Activated naive CD4-positive, alpha-beta T cell treated with anti-CD3 and anti-CD28 coated beads, Interleukin-2, amount 10 ng/mL, durations not matched to agents 7 days and 5 days (primary cell): ENCODE measurements around the gene FUT3.

Experiments used
- CTCF ChIA-PET: fragments of 350-600 bp; sonication (Branson Sonifier 250); formaldehyde crosslinking; loops from one replicate; lab custom pipeline; 2021; ENCODE audit warnings: antibody characterized with exemption; lab: Charles Lee
- DNase-seq: peaks from one replicate; pipeline ENCODE4 v3.0.0-alpha.2; 2020
- H3K27ac Mint-ChIP-seq: one replicate; pipeline ENCODE4 v1.8.0; 2021; ENCODE audit warnings: mild to moderate bottlenecking, moderate library complexity, mixed read lengths
- H3K27me3 Mint-ChIP-seq: one replicate; pipeline ENCODE4 v1.8.0; 2021; ENCODE audit warnings: mild to moderate bottlenecking, mixed read lengths
- H3K36me3 Mint-ChIP-seq: one replicate; pipeline ENCODE4 v1.8.0; 2021; ENCODE audit warnings: mixed read lengths
- H3K4me1 Mint-ChIP-seq: one replicate; pipeline ENCODE4 v1.8.0; 2021; ENCODE audit warnings: mixed read lengths
- H3K4me3 Mint-ChIP-seq: one replicate; pipeline ENCODE4 v1.8.0; 2021; ENCODE audit warnings: mild to moderate bottlenecking, moderate library complexity, mixed read lengths
- H3K9me3 Mint-ChIP-seq: one replicate; pipeline ENCODE4 v1.8.0; 2021; ENCODE audit warnings: mixed read lengths

The FUT3 gene

DNA sequence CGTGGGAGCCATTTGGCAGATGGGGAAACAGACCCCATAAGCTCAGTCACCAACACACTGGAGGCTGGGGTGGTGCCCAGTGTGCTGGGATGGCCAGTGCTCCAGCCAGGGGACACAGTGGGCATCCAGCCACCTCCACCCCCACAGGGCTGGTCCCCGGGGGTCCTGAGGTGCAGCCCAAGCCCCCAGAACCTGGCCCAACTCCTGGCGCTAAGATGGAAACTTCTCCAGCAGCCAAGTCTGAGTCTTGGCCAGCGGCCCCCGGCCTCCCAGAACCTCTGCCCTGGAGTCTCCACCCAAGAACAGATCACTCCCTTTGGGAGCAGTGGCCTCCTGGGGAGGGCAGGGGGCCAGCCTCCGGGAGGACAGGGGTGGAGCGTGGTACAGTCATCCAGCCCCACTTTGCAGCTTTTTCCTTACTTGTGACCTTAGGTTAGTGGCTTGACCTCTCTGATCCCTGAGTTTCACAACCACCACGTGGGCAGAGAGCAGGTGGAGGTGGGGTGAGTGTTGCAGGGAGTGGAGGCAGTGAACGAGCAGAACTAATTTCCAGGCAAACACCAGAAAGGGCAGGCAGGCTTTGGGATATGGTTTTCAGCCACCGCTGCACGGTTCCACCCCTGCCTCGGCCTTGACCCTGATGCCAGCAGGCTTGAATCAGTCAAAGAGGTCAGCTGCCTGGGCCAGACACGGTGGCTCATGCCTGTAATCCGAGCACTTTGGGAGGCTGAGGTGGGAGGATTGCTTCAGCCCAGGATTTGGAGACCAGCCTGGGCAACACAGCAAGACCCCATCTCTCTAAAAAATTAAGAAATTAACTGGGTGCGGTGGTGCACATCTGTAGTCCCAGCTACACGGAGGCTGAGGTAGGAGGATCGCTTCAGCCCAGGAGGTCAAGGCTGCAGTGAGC lies 50.6 kb downstream of the FUT3 start:
- H3K36me3 Mint-ChIP-seq: no peaks in the 10 kb centered on the region
- CTCF ChIA-PET: interaction anchor here (1.2 kb wide), 1 partner anchor 165 kb away, joined by 3 read pairs; no protein-coding TSS in a partner anchor
- H3K27me3 Mint-ChIP-seq: peaks cover 79% of the 10 kb centered on the region
- no peak for DNase-seq
- H3K9me3 Mint-ChIP-seq: no peaks in the 10 kb centered on the region
- peaks cover 27% of the 10 kb centered on the region for H3K4me1 Mint-ChIP-seq
- no peak overlapping the region for H3K27ac Mint-ChIP-seq
- H3K4me3 Mint-ChIP-seq: no peak overlapping the region

- no peak for DNase-seq
- Mint-ChIP-seq H3K9me3 (no peaks in the 10 kb centered on the region), H3K36me3 (no peaks in the 10 kb centered on the region), H3K27me3 (peaks cover 71% of the 10 kb centered on the region), H3K27ac (no peak overlapping the region), H3K4me1 (peaks cover 24% of the 10 kb centered on the region), H3K4me3 (no peak overlapping the region)
- CTCF ChIA-PET: no interaction called here
Measured at GRCh38 chr19:5799247-5800241, 51.7 kb downstream of the FUT3 start.

GRCh38 chr19:5798244-5798643 lies 53.0 kb downstream of the FUT3 start:
- no peaks in the 10 kb centered on the region for H3K9me3 Mint-ChIP-seq
- no peak overlapping the region for H3K4me3 Mint-ChIP-seq
- peaks cover 58% of the 10 kb centered on the region for H3K27me3 Mint-ChIP-seq
- DNase-seq: no peak
- no peaks in the 10 kb centered on the region for H3K36me3 Mint-ChIP-seq
- CTCF ChIA-PET: no interaction called here
- peaks cover 13% of the 10 kb centered on the region for H3K4me1 Mint-ChIP-seq
- H3K27ac Mint-ChIP-seq: no peak overlapping the region

DNA sequence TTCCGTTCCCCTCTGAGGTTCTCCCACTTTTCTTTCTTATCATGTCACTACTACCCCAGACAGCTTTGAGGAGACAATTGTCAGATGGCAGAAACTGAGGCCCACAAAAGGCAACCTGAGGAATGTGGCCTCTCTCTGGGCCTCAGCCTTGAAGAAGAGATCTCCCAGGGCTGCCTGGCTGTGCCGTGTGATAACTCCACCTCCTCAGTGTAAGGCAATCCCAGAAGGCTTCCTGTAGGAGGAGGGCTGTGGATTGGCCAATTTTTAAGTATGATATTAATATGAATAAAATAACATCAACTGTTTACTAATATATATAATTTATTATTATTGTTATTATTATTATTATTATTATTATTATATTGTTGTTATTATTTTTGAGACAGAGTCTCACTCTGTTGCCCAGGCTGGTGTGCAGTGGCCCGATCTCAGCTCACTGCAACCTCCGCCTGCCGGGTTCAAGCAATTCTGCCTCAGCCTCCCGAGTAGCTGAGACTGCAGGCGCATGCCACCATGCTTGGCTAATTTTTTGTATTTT lies 55.8 kb downstream of the FUT3 start:
- peaks cover 6% of the 10 kb centered on the region for H3K36me3 Mint-ChIP-seq

DNA sequence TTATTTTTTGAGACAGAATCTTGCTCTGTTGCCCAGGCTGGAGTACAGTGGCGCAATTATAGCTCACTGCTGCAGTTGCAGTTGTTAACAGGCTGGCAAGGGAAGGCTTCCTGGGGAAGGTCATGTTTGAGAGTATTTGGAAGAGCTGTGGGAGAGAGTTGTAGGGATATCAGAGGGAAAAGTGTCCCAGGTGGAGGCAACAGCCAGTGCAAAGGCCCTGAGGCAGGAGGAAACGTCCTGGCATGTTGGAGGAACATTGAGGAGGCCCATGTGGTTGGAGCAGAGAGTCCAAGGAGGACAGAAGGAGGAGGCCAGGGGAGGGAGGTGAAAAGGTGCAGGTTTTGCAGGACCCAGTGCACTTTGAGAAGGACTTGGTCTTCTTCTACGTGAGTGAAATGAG lies 58.1 kb downstream of the FUT3 start:
- peaks cover 18% of the 10 kb centered on the region for H3K36me3 Mint-ChIP-seq
- no peak for DNase-seq
- H3K27me3 Mint-ChIP-seq: peaks cover 17% of the 10 kb centered on the region
- H3K4me1 Mint-ChIP-seq: peaks cover 16% of the 10 kb centered on the region
- H3K9me3 Mint-ChIP-seq: peaks cover 2% of the 10 kb centered on the region
- no peak overlapping the region for H3K4me3 Mint-ChIP-seq
- CTCF ChIA-PET: interaction anchor here (1.5 to 4.9 kb wide), 2 partner anchors 11 to 103 kb away, joined by 3 to 31 read pairs; partner anchors contain the start of genes NRTN and RPL36
- H3K27ac Mint-ChIP-seq: no peak overlapping the region

More for the DNA sequence above, 55.8 kb downstream of the FUT3 start:
- Mint-ChIP-seq H3K9me3 (peaks cover 2% of the 10 kb centered on the region), H3K4me1 (peaks cover 7% of the 10 kb centered on the region), H3K27me3 (peaks cover 37% of the 10 kb centered on the region), H3K27ac (no peak overlapping the region), H3K4me3 (no peak overlapping the region)
- no peak for DNase-seq
- CTCF ChIA-PET: interaction anchor here (0.6 to 4.9 kb wide), 4 partner anchors 8 to 212 kb away, joined by 3 to 31 read pairs (median 4); partner anchors contain the start of gene NRTN
